Measurements from ENCODE around the gene TRAF6. TPM values are rescaled to one million over a fixed set of nuclear protein-coding genes. Genes with fewer than 3 reads are reported as not detected.

Gene TRAF6
- total RNA-seq, 4 donors from 2014 or later, result 10.3 to 16.4 (median 12.8) TPM

- no peaks in the 10 kb centered on the region for H3K9me3 ChIP-seq
- H3K4me3 ChIP-seq, result no peak overlapping the region
- H3K36me3 ChIP-seq, result no peaks in the 10 kb centered on the region
- 92% methylated on average over 5 of the region's 5 CpGs for WGBS
- DNase-seq (ENCODE audit: extremely low spot score), result no peak
- intact Hi-C loops (cut with DNase I), result no loop called here
- TF ChIP-seq EP300 (IDR thresholded peaks at IDR 0.05) (no peak), POLR2A (IDR thresholded peaks at IDR 0.05; ENCODE audit: low read depth) (no peak), POLR2AphosphoS5 (IDR thresholded peaks at IDR 0.05) (no peak)
- TF ChIP-seq, protein P1, sequence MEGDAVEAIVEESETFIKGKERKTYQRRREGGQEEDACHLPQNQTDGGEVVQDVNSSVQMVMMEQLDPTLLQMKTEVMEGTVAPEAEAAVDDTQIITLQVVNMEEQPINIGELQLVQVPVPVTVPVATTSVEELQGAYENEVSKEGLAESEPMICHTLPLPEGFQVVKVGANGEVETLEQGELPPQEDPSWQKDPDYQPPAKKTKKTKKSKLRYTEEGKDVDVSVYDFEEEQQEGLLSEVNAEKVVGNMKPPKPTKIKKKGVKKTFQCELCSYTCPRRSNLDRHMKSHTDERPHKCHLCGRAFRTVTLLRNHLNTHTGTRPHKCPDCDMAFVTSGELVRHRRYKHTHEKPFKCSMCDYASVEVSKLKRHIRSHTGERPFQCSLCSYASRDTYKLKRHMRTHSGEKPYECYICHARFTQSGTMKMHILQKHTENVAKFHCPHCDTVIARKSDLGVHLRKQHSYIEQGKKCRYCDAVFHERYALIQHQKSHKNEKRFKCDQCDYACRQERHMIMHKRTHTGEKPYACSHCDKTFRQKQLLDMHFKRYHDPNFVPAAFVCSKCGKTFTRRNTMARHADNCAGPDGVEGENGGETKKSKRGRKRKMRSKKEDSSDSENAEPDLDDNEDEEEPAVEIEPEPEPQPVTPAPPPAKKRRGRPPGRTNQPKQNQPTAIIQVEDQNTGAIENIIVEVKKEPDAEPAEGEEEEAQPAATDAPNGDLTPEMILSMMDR (IDR thresholded peaks at IDR 0.05), result no peak
- peaks cover 0 to 3% (median 0%) of the 10 kb centered on the region in 4 donors for H3K27me3 ChIP-seq
- H3K4me1 ChIP-seq, result no peaks in the 10 kb centered on the region
- no peak overlapping the region for H3K27ac ChIP-seq (replicated peaks in 1 of 4)
These were observed 71.9 kb downstream of the TRAF6 start for GRCh38 chr11:36438126-36438525.

GRCh38 chr11:36437413-36437812 is 72.7 kb downstream of the TRAF6 start:
- Histone ChIP-seq H3K4me1 (no peaks in the 10 kb centered on the region), H3K27ac (replicated peaks in 1 of 4) (no peak overlapping the region), H3K27me3 (no peaks in the 10 kb centered on the region), H3K4me3 (no peak overlapping the region), H3K9me3 (no peaks in the 10 kb centered on the region), H3K36me3 (no peaks in the 10 kb centered on the region)
- WGBS, result 98% methylated on average over 3 of the region's 3 CpGs
- DNase-seq (ENCODE audit: extremely low spot score), result no peak
- TF ChIP-seq, protein P1 (IDR thresholded peaks at IDR 0.05), result no peak
- TF ChIP-seq EP300 (IDR thresholded peaks at IDR 0.05) (no peak), POLR2AphosphoS5 (IDR thresholded peaks at IDR 0.05) (no peak), POLR2A (IDR thresholded peaks at IDR 0.05; ENCODE audit: low read depth) (no peak)
- intact Hi-C loops (cut with DNase I), result no loop called here

Small RNA genes within 50 kb of the gene (small RNA-seq; reads per million reads assigned to genes)
- gene AC061999.1, result 0 reads per million in 3 donors

Other genes starting within 250 kb of the TRAF6 start
- 10 to 100 TPM; 18.3 to 45.5 (median 27.7) TPM for gene COMMD9, start 220.8 kb downstream of the TRAF6 start, total RNA-seq
- gene PRR5L, start 214.0 kb downstream of the TRAF6 start, total RNA-seq, result 1 to 10 TPM; 1.7 to 9.6 (median 3.1) TPM
- gene RAG1, start 57.7 kb upstream of the TRAF6 start, total RNA-seq, result under 1 TPM; 0.33 to 0.80 (median 0.56) TPM
- gene IFTAP, start 84.2 kb upstream of the TRAF6 start, total RNA-seq, result 10 to 100 TPM; 23.3 to 46.5 (median 26.1) TPM
- not detected for gene RAG2, start 88.0 kb upstream of the TRAF6 start, total RNA-seq